Liver (tissue), 9 donors: ENCODE results near the gene MRPS11. TPM values are rescaled to one million over a fixed set of nuclear protein-coding genes. Genes with fewer than 3 reads are reported as not detected.

Experiments
- DNase-seq: peaks from one replicate; pipeline ENCODE4 v3.0.0-alpha.2; 2017; ENCODE audit warnings: low spot score
- H3K27ac ChIP-seq, 2 donors: one replicate each; pipeline ENCODE4 v1.7.0; 2013; ENCODE audit warnings: inconsistent platforms in 2 of 2, low read length in 2 of 2, control low read depth in 1 of 2, low read depth in 1 of 2, mild to moderate bottlenecking in 1 of 2
- H3K27me3 ChIP-seq, 4 donors: one replicate each; pipeline versions ENCODE4 v1.6.1 to v1.7.0; 2013; ENCODE audit warnings: low read length in 3 of 4, inconsistent platforms in 1 of 4, mild to moderate bottlenecking in 1 of 4, moderate library complexity in 1 of 4; ENCODE audit not compliant: control insufficient read depth in 4 of 4, insufficient read depth in 4 of 4
- H3K36me3 ChIP-seq, 4 donors: one replicate each; pipeline versions ENCODE4 v1.6.1 to v1.7.0; 2013; ENCODE audit warnings: low read length in 3 of 4, mild to moderate bottlenecking in 3 of 4, low read depth in 1 of 4, moderate library complexity in 1 of 4; ENCODE audit not compliant: control insufficient read depth in 4 of 4, insufficient read depth in 3 of 4
- H3K4me1 ChIP-seq, 4 donors: one replicate each; pipeline versions ENCODE4 v1.6.1 to v1.7.0; 2013; ENCODE audit warnings: low read length in 3 of 4, mild to moderate bottlenecking in 3 of 4, moderate library complexity in 1 of 4; ENCODE audit not compliant: control insufficient read depth in 4 of 4, insufficient read depth in 4 of 4
- H3K4me3 ChIP-seq, 3 donors: one replicate each; pipeline versions ENCODE4 v1.6.1 to v1.7.0; 2013; ENCODE audit warnings: low read length in 3 of 3, control low read depth in 1 of 3, low read depth in 1 of 3, mild to moderate bottlenecking in 1 of 3
- H3K9ac ChIP-seq, 2 donors: one replicate each; pipeline ENCODE4 v1.7.0; 2013; ENCODE audit warnings: low read length in 2 of 2, mild to moderate bottlenecking in 2 of 2, moderate library complexity in 2 of 2, control low read depth in 1 of 2, low read depth in 1 of 2
- H3K9me3 ChIP-seq, 4 donors: one replicate each; pipeline versions ENCODE4 v1.6.1 to v1.7.0; 2013; ENCODE audit warnings: low read length in 3 of 4; ENCODE audit not compliant: control insufficient read depth in 4 of 4
- ATF3 ChIP-seq: IDR thresholded peaks from 2 replicates; pipeline ENCODE4 v1.6.1; 2016; ENCODE audit warnings: antibody characterized with exemption
- CTCF ChIP-seq: fragments of 150-350 bp; IDR thresholded peaks from 2 replicates; pipeline ENCODE4 v1.5.1; 2017; ENCODE audit warnings: improper control_type of control experiment, low read depth, low read length; ENCODE audit not compliant: missing input control
- EGR1 ChIP-seq, 2 donors: IDR thresholded peaks; 2 replicates each; pipeline ENCODE4 v1.6.1; 2016 to 2018; ENCODE audit warnings: antibody characterized with exemption in 2 of 2, low read depth in 2 of 2
- FOXA1 ChIP-seq: IDR thresholded peaks from 2 replicates; pipeline ENCODE4 v1.6.1; 2016; ENCODE audit warnings: antibody characterized with exemption
- FOXA2 ChIP-seq: IDR thresholded peaks from 2 replicates; pipeline ENCODE4 v1.6.1; 2016; ENCODE audit warnings: antibody characterized with exemption
- GABPA ChIP-seq, 2 donors: IDR thresholded peaks in 1 of 2; conservative IDR thresholded peaks in 1 of 2; 2 replicates each; pipeline ENCODE4 v1.6.1; 2016; ENCODE audit warnings: antibody characterized with exemption in 2 of 2, mild to moderate bottlenecking in 1 of 2, moderate library complexity in 1 of 2
- HNF4A ChIP-seq, 2 donors: conservative IDR thresholded peaks; 2 replicates each; pipeline ENCODE4 v1.6.1; 2016; ENCODE audit warnings: antibody characterized with exemption in 2 of 2, mild to moderate bottlenecking in 2 of 2
- HNF4G ChIP-seq: IDR thresholded peaks from 2 replicates; pipeline ENCODE4 v1.6.1; 2016; ENCODE audit warnings: antibody characterized with exemption
- JUND ChIP-seq, 2 donors: IDR thresholded peaks; 2 replicates each; pipeline ENCODE4 v1.6.1; 2016; ENCODE audit warnings: antibody characterized with exemption in 2 of 2
- MAX ChIP-seq: IDR thresholded peaks from 2 replicates; pipeline ENCODE4 v1.6.1; 2016; ENCODE audit warnings: antibody characterized with exemption
- NR2F2 ChIP-seq: IDR thresholded peaks from 2 replicates; pipeline ENCODE4 v1.6.1; 2016; ENCODE audit warnings: antibody characterized with exemption
- RAD21 ChIP-seq, 2 donors: IDR thresholded peaks; 2 replicates each; pipeline ENCODE4 v1.6.1; 2016; ENCODE audit warnings: antibody characterized with exemption in 2 of 2, mild to moderate bottlenecking in 2 of 2
- REST ChIP-seq: IDR thresholded peaks from 2 replicates; pipeline ENCODE4 v1.6.1; 2016; ENCODE audit warnings: antibody characterized with exemption, mild to moderate bottlenecking
- RXRA ChIP-seq, 2 donors: IDR thresholded peaks; 2 replicates each; pipeline ENCODE4 v1.6.1; 2017 to 2018; ENCODE audit warnings: antibody characterized with exemption in 2 of 2, mild to moderate bottlenecking in 1 of 2
- SP1 ChIP-seq: IDR thresholded peaks from 2 replicates; pipeline ENCODE4 v1.6.1; 2018; ENCODE audit warnings: antibody characterized with exemption, mild to moderate bottlenecking
- TAF1 ChIP-seq: conservative IDR thresholded peaks from 2 replicates; pipeline ENCODE4 v1.6.1; 2016; ENCODE audit warnings: antibody characterized with exemption, mild to moderate bottlenecking
- YY1 ChIP-seq: IDR thresholded peaks from 2 replicates; pipeline ENCODE4 v1.6.1; 2016; ENCODE audit warnings: antibody characterized with exemption, mild to moderate bottlenecking
- ZBTB33 ChIP-seq: IDR thresholded peaks from 2 replicates; pipeline ENCODE4 v1.6.1; 2016; ENCODE audit warnings: antibody characterized with exemption
- WGBS: extraction: QIAGEN DNeasy Blood & Tissue Kit; methylation state at CpG from one replicate; pipeline ENCODE4 v1.1.7; 2013; 5-methylcytosine and 5-hydroxymethylcytosine counted together
- polyA plus RNA-seq, 2 donors: library from polyadenylated mRNA; stranded (reverse) in 1 of 2; unstranded in 1 of 2; fragments of 200-250 nt in 1 of 2; fragments of >200 nt in 1 of 2; fragmentation: Nextera tagmentation in 1 of 2; extraction: Ambion mirVana in 1 of 2; gene quantifications; one replicate each; pipeline versions ENCODE4 v1.2.1 to v1.2.3, GENCODE V29; 2013 to 2015
- total RNA-seq, 2 donors: library from RNA; depleted of rRNA; stranded (reverse); fragments of >200 nt; gene quantifications; one replicate each; pipeline ENCODE4 v1.2.3, GENCODE V29; 2014
- donor health status: healthy.
- donor health status: healthy.
- donor health status: healthy.
- donor health status: healthy.
- donor health status: healthy.

MRPS11 gene
- total and polyA plus RNA-seq, 4 donors: 20.5 to 54.4 (median 32.3) TPM

- H3K27me3 ChIP-seq: no peaks in the 10 kb centered on the region
- H3K9ac ChIP-seq: no peak overlapping the region
- H3K4me3 ChIP-seq: no peak overlapping the region
- H3K9me3 ChIP-seq: no peaks in the 10 kb centered on the region
- H3K27ac ChIP-seq: no peak overlapping the region
- no peak for DNase-seq
- WGBS: 95% methylated on average over 2 of the region's 2 CpGs
- no peak for TF ChIP-seq TAF1
- no peak for TF ChIP-seq MAX
- no peak for TF ChIP-seq JUND (IDR thresholded peaks at IDR 0.05)
- no peak for TF ChIP-seq GABPA (IDR thresholded peaks at IDR 0.05 in 1 of 2, conservative IDR thresholded peaks at IDR 0.05 in 1 of 2)
- TF ChIP-seq REST: no peak
- no peak for TF ChIP-seq RAD21 (IDR thresholded peaks at IDR 0.05)
- no peak for TF ChIP-seq HNF4A (conservative IDR thresholded peaks at IDR 0.05)
- TF ChIP-seq CTCF: no peak
- TF ChIP-seq HNF4G: no peak
- no peak for TF ChIP-seq RXRA (IDR thresholded peaks at IDR 0.05)
- H3K36me3 ChIP-seq: peaks cover 0 to 15% (median 0%) of the 10 kb centered on the region in 4 donors
- no peaks in the 10 kb centered on the region for H3K4me1 ChIP-seq
Observed at GRCh38 chr15:88505721-88506120, 38.2 kb downstream of the MRPS11 start.

- DNase-seq: no peak
- Histone ChIP-seq H3K9ac (no peak overlapping the region), H3K9me3 (no peaks in the 10 kb centered on the region), H3K27ac (no peak overlapping the region), H3K36me3 (peaks cover 0 to 19% (median 2%) of the 10 kb centered on the region in 4 donors), H3K4me1 (no peaks in the 10 kb centered on the region), H3K4me3 (no peak overlapping the region), H3K27me3 (no peaks in the 10 kb centered on the region)
- no peak for TF ChIP-seq ZBTB33
- TF ChIP-seq RXRA (IDR thresholded peaks at IDR 0.05): no peak
- no peak for TF ChIP-seq JUND (IDR thresholded peaks at IDR 0.05)
- TF ChIP-seq FOXA1: no peak
- TF ChIP-seq REST: no peak
- TF ChIP-seq ATF3: no peak
- no peak for TF ChIP-seq SP1
- no peak for TF ChIP-seq FOXA2
- TF ChIP-seq EGR1 (IDR thresholded peaks at IDR 0.05; ENCODE audit: low read depth in 2 of 2): no peak
- TF ChIP-seq RAD21 (IDR thresholded peaks at IDR 0.05): no peak
- TF ChIP-seq YY1: no peak
- no peak for TF ChIP-seq GABPA (IDR thresholded peaks at IDR 0.05 in 1 of 2, conservative IDR thresholded peaks at IDR 0.05 in 1 of 2)
- TF ChIP-seq NR2F2: no peak
- TF ChIP-seq MAX: no peak
- TF ChIP-seq CTCF: no peak
- TF ChIP-seq HNF4G: no peak
- no peak for TF ChIP-seq TAF1
Observed at GRCh38 chr15:88506628-88507027, 39.1 kb downstream of the MRPS11 start.
